Measurements from ENCODE around the gene CEBPA. TPM values are rescaled to one million over a fixed set of nuclear protein-coding genes. Genes with fewer than 3 reads are reported as not detected.

CEBPA gene
- total RNA-seq, 6 experiments from 2014 or later = 53.9 to 163 (median 119) TPM

GRCh38 chr19:33344573-33344925 lies 42.2 kb upstream of the CEBPA start:
- Histone ChIP-seq H3K4me1 (peaks cover 0 to 26% (median 9%) of the 10 kb centered on the region in 4 donors), H3K36me3 (no peaks in the 10 kb centered on the region), H3K4me3 (no peak overlapping the region), H3K27me3 (no peaks in the 10 kb centered on the region), H3K9me3 (no peaks in the 10 kb centered on the region), H3K27ac (no peak overlapping the region)
- ATAC-seq (no peak), DNase-seq (no peak)
- intact Hi-C loops (cut with DNase I) = no loop called here
- 68% methylated on average over 4 of the region's 4 CpGs for WGBS (ENCODE audit: insufficient coverage, low coverage, low lambda C conversion rate, missing lambda C conversion rate)
- TF ChIP-seq POLR2A (IDR thresholded peaks at IDR 0.05) (no peak), CTCF (IDR thresholded peaks at IDR 0.05) (no peak)

- WGBS (ENCODE audit: insufficient coverage, low coverage, low lambda C conversion rate, missing lambda C conversion rate) = 43% methylated on average over 12 of the region's 12 CpGs
Measured at GRCh38 chr19:33343859-33344572, 41.7 kb upstream of the CEBPA start.

DNA sequence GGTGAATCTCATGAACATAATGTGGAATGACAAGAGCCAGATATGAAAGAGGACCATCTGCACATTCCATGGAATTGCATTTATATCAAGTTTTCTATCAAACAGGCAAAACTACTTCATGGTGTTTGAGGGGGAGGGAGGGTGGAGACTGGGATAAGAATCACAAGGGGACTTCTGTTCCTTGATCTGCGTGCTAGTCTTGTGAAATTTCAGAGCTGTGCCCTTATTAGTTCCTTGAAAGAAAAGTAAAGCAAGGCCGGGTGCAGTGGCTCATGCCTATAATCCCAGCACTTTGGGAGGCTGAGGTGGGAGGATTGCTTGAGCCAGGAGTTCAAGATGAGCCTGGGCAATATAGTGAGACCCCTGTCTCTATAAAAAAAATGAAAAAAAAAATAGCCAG lies 41.0 kb upstream of the CEBPA start:
- 86% methylated on average over 2 of the region's 2 CpGs for WGBS (ENCODE audit: insufficient coverage, low coverage, low lambda C conversion rate, missing lambda C conversion rate)
- Histone ChIP-seq H3K36me3 (no peaks in the 10 kb centered on the region), H3K4me3 (no peak overlapping the region), H3K4me1 (peaks cover 0 to 16% (median 4%) of the 10 kb centered on the region in 4 donors), H3K27ac (no peak overlapping the region), H3K9me3 (no peaks in the 10 kb centered on the region), H3K27me3 (no peaks in the 10 kb centered on the region)
- DNase-seq = no peak
- ATAC-seq = no peak
- intact Hi-C loops (cut with DNase I) = no loop called here
- TF ChIP-seq CTCF (IDR thresholded peaks at IDR 0.05) (no peak), POLR2A (IDR thresholded peaks at IDR 0.05) (no peak)

More at GRCh38 chr19:33343859-33344572, 41.7 kb upstream of the CEBPA start:
- Histone ChIP-seq H3K36me3 (no peaks in the 10 kb centered on the region), H3K27me3 (no peaks in the 10 kb centered on the region), H3K4me1 (peaks cover 0 to 21% (median 7%) of the 10 kb centered on the region in 4 donors), H3K9me3 (no peaks in the 10 kb centered on the region), H3K27ac (no peak overlapping the region), H3K4me3 (no peak overlapping the region)
- TF ChIP-seq CTCF (IDR thresholded peaks at IDR 0.05) = no peak
- TF ChIP-seq POLR2A (IDR thresholded peaks at IDR 0.05) = no peak
- no peak for DNase-seq
- intact Hi-C loops (cut with DNase I) = no loop called here
- ATAC-seq = no peak

- ATAC-seq (no peak), DNase-seq (no peak)
- no peaks in the 10 kb centered on the region for H3K36me3 ChIP-seq
- WGBS (ENCODE audit: insufficient coverage, low coverage, low lambda C conversion rate, missing lambda C conversion rate) = 67% methylated on average over 2 of the region's 2 CpGs
- no peak overlapping the region for H3K4me3 ChIP-seq
- H3K27ac ChIP-seq = no peak overlapping the region
- intact Hi-C loops (cut with DNase I) = no loop called here
- no peaks in the 10 kb centered on the region for H3K9me3 ChIP-seq
- peaks cover 0 to 16% (median 0%) of the 10 kb centered on the region in 4 donors for H3K4me1 ChIP-seq
- TF ChIP-seq POLR2A (IDR thresholded peaks at IDR 0.05) (no peak), CTCF (IDR thresholded peaks at IDR 0.05) (no peak)
- no peaks in the 10 kb centered on the region for H3K27me3 ChIP-seq
Measured at GRCh38 chr19:33340991-33341390, 38.7 kb upstream of the CEBPA start.
